GM12892 (cell line): ENCODE results near the gene DDX24.
A peak's percentile ranks its signal among the peaks of the same experiment; 100 is the strongest.

Source experiments
- DNase-seq: peaks from one replicate; pipeline ENCODE4 v3.0.0; 2011; ENCODE audit not compliant: insufficient read length
- FAIRE-seq: peaks from 2 replicates; lab custom pipeline; 2011; peaks lifted over from hg19 to GRCh38; lab: Jason Lieb, UNC
- POLR2A ChIP-seq: IDR thresholded peaks from 2 replicates; pipeline ENCODE4 v1.6.1; 2011; ENCODE audit warnings: low read depth, low read length, control low read depth
- POLR2AphosphoS5 ChIP-seq: IDR thresholded peaks from 2 replicates; pipeline ENCODE4 v1.6.1; 2011; ENCODE audit warnings: low read depth, low read length, control low read depth
- TAF1 ChIP-seq: IDR thresholded peaks from 2 replicates; pipeline ENCODE4 v1.6.1; 2011; ENCODE audit warnings: low read depth, mild to moderate bottlenecking, control low read depth, low read length, borderline replicate concordance

DDX24 gene

DNA sequence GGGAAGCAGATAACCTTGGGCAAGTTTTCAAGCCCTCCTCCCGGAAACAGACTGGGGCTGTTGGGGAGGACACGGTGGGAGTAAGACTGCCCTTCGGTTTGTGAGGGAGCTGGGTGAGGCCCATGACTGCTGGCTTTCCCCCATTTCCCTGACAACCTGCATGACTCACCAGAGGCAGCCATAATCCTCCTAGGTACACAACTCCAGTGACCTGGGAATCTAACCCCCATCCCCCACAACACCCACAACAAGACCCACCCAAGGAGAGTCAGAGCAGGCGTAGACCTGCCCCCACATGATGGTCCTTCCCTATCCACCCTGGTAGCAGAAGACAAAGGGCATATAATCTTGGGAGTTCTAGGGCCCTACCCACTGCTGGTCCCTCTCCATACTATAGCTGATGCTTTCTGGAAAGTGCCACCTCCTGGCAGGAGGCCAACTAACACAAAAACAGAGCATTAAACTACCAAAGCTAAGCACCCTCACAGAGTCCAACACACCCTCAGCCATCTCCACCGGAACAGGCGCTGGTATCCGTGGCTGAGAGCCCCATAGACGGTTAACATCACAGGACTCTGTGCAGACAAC, 14.8 kb downstream of the DDX24 start:
- FAIRE-seq: no peak
- TF ChIP-seq TAF1 (no peak), POLR2A (no peak), POLR2AphosphoS5 (no peak)
- no peak for DNase-seq

DNA sequence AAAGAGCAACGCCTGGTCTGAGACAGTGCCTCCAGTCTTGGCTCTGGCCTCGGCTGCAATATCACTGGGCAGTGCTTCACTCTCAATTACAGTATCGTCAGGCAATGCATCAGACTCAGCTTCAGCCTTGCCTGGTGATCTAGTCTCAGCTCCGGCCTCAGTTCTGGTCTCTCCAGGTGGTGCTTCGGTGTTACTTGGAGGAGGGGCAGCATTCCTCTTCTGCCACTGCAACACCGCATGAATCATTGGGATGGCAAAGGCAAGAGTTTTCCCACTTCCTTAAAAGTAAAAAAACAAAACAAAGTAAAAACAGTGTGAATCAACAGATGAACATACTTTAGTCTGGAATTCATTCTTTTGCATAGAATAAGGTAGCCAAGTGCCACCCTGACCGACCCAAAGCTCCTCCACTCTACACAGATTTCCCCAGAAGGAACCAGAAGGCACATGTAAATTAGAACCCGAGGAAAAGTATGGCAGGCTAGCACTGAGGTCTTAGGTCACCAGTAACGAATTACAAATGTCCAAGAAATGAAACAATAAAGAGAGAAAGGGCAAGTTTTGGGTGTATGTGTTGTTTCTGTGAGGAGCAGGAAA, 18.6 kb downstream of the DDX24 start:
- TF ChIP-seq POLR2AphosphoS5: no peak
- no peak for TF ChIP-seq POLR2A
- TF ChIP-seq TAF1: no peak
- no peak for DNase-seq
- no peak for FAIRE-seq

DNA sequence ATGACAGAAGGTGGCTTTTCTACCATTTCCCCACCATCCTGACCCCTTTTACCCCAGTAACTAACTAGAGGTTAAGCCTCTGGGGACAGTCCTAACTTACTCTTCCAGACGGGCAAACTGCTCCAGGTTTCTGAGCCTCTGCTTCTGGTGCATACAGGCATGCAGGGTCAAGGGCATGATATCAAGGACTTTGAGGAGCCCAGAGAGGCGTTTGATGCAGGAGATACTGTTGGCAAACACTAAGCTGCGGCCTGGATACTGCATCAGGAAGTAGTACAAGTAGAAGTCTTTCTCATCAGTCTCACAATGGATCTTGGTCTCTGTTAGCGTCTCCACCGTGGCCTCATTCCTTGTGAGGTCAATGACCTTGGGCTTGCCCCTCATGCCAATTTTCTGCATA, 21.0 kb downstream of the DDX24 start:
- no peak for DNase-seq
- no peak for FAIRE-seq
- no peak for TF ChIP-seq POLR2A
- TF ChIP-seq POLR2AphosphoS5: no peak
- no peak for TF ChIP-seq TAF1

DNA sequence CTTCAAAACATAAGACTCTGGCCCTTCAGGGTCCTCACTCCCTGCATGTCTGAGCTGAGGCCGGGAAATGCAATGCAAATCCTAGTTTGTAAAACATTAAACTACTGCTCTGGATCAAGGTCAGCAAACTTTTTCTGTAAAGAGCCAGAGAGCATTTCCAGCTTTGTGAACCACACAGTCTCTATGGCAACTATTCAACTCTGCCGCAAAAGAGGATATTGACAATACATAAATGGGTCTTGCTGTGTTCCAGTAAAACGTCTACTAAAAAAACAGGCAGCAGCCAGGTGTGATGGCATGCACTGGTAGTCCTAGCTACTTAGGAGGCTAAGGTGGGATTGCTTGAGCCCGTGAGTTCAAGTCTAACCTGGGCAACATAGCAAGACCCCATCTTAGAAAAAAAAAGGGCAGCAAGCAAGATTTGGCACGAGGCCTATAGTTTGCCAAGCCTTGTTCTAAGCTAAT, 22.3 kb downstream of the DDX24 start:
- TF ChIP-seq TAF1 (no peak), POLR2A (no peak), POLR2AphosphoS5 (no peak)

GRCh38 chr14:94058128-94058673, 22.8 kb downstream of the DDX24 start:
- TF ChIP-seq TAF1 (no peak), POLR2AphosphoS5 (no peak), POLR2A (no peak)
- no peak for FAIRE-seq

More for the DNA sequence above, 22.3 kb downstream of the DDX24 start:
- no peak for DNase-seq
- no peak for FAIRE-seq

GRCh38 chr14:94056579-94057308, 24.3 kb downstream of the DDX24 start:
- DNase-seq (no peak), FAIRE-seq (no peak)

More at GRCh38 chr14:94058128-94058673, 22.8 kb downstream of the DDX24 start:
- no peak for DNase-seq

DNA sequence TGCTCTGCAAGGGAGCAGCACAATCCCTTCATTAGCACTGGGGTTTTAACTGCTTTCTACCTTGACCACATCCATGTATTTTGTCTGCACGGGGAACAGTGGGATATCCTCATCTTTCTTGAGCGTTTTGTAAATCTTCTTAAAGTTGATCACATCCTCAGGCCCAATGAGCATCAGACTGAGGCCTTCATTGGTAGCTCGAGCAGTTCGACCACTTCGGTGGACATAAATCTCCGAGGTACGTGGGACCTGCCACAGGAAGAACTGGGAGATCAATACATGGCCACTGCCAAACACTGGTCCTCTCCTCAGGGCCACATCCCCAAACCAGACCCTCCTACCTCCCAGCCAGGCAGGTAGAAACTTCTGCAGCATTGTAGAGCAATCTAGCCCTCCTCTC, 26.1 kb downstream of the DDX24 start:
- TF ChIP-seq POLR2A (no peak), POLR2AphosphoS5 (no peak), TAF1 (no peak)
- DNase-seq: no peak
- FAIRE-seq: no peak

More at GRCh38 chr14:94056579-94057308, 24.3 kb downstream of the DDX24 start:
- no peak for TF ChIP-seq POLR2AphosphoS5
- no peak for TF ChIP-seq TAF1
- no peak for TF ChIP-seq POLR2A

DNA sequence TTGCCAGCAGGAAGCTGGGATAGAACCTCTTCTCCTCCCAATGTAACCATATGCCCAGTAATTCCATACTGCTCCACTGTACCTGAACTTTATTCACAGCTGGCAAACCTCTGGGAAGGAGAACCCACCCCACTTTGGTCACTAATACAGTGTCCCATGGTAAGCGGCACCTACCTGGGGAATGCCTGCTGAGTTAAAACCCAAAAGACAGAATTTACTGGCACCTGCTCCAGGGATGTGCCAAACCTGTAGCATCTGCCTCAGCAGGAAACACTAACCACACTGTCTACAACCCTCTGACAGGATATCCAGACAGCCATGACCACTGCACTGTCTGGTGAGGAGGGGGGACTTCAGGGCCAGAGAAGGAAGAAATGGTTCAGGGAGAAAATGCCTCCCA, 26.6 kb downstream of the DDX24 start:
- TF ChIP-seq POLR2AphosphoS5 (no peak), POLR2A (no peak), TAF1 (no peak)
- FAIRE-seq (no peak), DNase-seq (no peak)

DNA sequence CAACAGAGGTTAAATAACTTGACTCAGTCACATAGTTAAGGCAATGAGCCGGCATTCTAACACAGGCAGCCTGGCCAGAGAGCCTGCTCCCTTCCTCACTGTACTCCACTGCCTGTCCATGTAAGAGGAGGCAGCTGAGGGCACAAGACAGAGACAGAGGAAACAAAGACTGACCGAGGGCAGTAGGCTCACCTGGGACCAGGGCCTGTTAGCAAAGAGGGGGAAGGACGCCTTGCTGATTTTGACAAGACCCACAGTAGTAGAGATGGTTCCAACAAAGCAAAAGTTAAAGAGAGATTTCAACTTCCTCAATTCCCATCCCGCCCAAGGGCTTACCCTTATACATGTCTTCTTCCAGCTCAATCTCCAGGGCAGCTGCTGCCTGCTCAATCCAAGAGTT, 28.3 kb downstream of the DDX24 start:
- FAIRE-seq: no peak
- TF ChIP-seq TAF1 (no peak), POLR2A (no peak), POLR2AphosphoS5 (no peak)
- no peak for DNase-seq

GRCh38 chr14:94052199-94052598, 28.8 kb downstream of the DDX24 start:
- no peak for FAIRE-seq
- no peak for DNase-seq
- TF ChIP-seq POLR2AphosphoS5 (no peak), TAF1 (no peak), POLR2A (no peak)

GRCh38 chr14:94051779-94052178, 29.2 kb downstream of the DDX24 start:
- no peak for FAIRE-seq
- DNase-seq: no peak
- TF ChIP-seq TAF1 (no peak), POLR2A (0 out of 2 replicates have a peak, but pooled peaks have one; percentile 30)

GRCh38 chr14:94051115-94051514, 29.9 kb downstream of the DDX24 start:
- DNase-seq (no peak), FAIRE-seq (no peak)
- TF ChIP-seq POLR2A: no peak
- TF ChIP-seq POLR2AphosphoS5: no peak
- TF ChIP-seq TAF1: no peak
